ENCODE measurements around the gene UBXN11.

Gene UBXN11, protein sequence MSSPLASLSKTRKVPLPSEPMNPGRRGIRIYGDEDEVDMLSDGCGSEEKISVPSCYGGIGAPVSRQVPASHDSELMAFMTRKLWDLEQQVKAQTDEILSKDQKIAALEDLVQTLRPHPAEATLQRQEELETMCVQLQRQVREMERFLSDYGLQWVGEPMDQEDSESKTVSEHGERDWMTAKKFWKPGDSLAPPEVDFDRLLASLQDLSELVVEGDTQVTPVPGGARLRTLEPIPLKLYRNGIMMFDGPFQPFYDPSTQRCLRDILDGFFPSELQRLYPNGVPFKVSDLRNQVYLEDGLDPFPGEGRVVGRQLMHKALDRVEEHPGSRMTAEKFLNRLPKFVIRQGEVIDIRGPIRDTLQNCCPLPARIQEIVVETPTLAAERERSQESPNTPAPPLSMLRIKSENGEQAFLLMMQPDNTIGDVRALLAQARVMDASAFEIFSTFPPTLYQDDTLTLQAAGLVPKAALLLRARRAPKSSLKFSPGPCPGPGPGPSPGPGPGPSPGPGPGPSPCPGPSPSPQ

DNA sequence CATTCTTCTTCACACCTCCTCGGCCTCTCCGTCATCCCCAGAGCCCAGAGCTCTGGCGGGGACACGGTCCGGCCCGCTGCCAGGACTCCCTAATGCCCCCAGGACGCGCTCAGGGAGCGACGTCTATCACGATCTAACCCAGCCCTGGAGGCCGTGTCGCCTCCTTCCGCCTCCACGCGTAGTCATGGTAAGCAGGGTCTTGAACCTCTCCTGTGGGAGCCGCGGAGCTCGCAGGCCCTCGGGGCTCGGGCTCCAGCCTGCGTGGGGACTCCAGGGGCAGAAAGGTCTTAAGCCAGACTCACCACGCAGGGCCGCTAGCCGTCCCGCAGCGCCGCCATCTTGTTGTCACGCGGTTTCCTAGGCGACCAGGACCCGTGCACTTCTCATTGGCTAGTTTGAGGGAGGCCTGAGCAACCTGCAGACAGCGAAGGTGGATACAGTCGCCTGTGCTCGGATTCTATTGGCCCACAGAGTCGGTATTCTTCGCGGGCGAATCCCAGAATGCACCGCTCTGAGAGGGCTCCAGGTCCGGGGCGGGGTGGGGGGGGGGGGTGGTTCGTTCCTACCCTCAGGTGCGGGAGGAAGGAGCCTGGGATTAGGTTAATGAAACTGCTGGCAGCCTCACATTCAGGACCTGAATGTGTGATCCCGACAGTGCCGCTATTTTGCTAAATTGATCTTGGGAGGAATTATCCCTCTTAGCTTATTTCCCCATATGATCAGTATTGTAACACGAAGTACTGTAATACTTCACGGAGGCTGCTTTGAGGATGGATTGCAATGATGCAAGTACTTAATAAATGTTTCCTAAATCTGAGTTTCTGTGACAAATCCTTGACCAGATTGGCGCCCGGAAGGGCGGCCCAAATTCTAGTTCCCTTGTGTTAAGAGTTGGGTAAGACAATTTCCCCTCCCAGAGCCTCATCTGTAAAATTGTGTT is at the start of gene UBXN11:
Gene UBXN11, minus strand, starts transcription at position 347 of the 940 bp plus-strand sequence. CDS start 3,753 bp downstream, outside the sequence.
- no peak within 1 kb of the TSS for H3K27ac ChIP-seq (ENCODE audit: low read depth, low read length)
- H3K4me3 ChIP-seq (ENCODE audit: low read length), result peak within 1 kb of the TSS; percentile 81
- no peaks in the 10 kb centered on the region for H3K27me3 ChIP-seq (ENCODE audit: control insufficient read depth, insufficient read depth, low read length)
- no peak within 1 kb of the TSS for H3K9ac ChIP-seq (ENCODE audit: low read length)
- H3K36me3 ChIP-seq (ENCODE audit: control insufficient read depth, insufficient read depth, low read length), result no peaks in the 10 kb centered on the region
- peaks cover 4% of the 10 kb centered on the region for H3K4me1 ChIP-seq (ENCODE audit: control insufficient read depth, insufficient read depth, low read length)

DNA sequence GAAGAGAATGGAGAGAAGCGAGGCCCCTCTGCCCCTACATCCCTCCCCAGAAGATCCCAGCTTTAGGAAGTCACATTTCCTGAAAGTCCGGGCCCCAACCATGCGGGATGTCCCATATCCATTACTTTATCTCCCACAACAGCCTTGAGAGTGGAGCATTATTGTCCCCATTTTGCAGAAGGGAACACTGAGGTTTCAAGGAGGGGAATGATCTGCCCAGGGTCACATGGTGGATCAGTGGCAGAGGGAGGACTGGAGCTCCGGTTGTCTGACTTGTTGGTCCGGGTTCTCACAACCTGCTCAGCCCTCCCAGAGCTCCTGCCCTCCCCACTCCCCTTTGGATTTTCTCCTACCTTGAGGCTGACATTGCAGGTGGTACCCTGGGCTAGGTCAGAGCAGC is 49.7 kb upstream of the UBXN11 start:
- H3K4me1 ChIP-seq (ENCODE audit: control insufficient read depth, insufficient read depth, low read length), result no peaks in the 10 kb centered on the region
- no peak overlapping the region for H3K9ac ChIP-seq (ENCODE audit: low read length)
- H3K36me3 ChIP-seq (ENCODE audit: control insufficient read depth, insufficient read depth, low read length), result no peaks in the 10 kb centered on the region
- no peak overlapping the region for H3K27ac ChIP-seq (ENCODE audit: low read depth, low read length)
- peaks cover 8% of the 10 kb centered on the region for H3K27me3 ChIP-seq (ENCODE audit: control insufficient read depth, insufficient read depth, low read length)
- no peak overlapping the region for H3K4me3 ChIP-seq (ENCODE audit: low read length)

DNA sequence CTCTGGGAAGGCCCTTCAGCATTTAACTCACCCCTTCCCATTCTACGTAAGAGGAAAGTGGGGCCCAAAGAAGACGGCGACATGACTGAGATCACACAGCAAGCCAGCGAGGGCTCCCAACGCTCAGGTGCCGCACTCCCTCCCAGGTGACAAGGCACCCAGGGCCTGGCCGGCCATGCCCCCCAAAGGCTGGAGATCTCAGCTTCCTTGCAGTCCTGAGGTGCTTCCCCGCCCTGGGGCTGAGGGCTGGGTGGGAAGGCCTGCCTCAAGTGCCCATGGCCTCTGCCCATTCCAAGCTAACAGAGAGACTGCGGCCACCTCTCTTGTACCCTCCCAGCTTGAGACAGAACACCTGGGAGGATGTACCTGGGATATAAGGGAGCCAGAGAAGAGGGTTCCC is 48.5 kb upstream of the UBXN11 start:
- no peaks in the 10 kb centered on the region for H3K27me3 ChIP-seq (ENCODE audit: control insufficient read depth, insufficient read depth, low read length)
- H3K36me3 ChIP-seq (ENCODE audit: control insufficient read depth, insufficient read depth, low read length), result no peaks in the 10 kb centered on the region
- H3K4me3 ChIP-seq (ENCODE audit: low read length), result no peak overlapping the region
- no peaks in the 10 kb centered on the region for H3K4me1 ChIP-seq (ENCODE audit: control insufficient read depth, insufficient read depth, low read length)
- no peak overlapping the region for H3K9ac ChIP-seq (ENCODE audit: low read length)
- H3K27ac ChIP-seq (ENCODE audit: low read depth, low read length), result no peak overlapping the region

DNA sequence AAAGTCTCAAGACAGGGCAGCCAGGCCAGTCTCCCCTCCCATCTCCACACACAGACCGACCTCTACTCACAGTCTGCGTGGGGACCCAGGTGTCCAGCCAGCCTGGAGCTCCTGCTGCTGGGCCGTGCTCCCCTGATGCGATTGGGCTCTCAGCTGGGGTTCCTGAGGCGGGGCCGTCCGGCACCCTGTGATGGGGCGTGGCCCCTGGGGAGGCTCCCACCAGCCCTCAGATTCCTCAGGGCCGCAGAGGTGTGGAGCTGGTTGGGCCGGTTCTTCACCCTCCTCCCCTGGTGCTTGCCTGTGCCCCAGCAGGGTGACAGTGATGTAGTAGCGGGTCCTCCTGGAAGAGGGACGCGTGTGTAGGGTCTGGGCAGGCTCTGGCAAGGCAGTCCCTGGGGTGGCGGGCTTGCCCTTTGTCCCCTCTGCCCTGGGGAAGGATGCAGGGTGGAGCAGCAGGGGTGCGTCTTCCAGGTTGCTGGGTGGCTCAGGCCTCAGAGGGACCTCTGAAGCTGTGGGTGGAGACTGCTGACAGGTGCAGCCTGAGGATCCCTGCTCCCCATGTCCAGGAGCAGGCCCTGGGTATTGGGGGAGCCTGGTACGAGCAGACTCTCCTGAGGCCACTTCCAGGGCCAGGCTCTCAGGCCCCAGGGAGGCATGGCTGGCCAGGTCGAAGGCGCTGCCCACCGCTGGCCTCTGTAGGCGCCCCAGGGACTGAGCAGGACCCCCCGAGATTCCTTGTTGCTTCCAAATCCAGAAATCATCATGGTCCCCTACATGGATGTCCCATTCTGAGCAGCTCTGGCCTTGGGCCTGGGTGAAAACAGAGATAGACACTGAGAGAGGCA is 47.8 kb upstream of the UBXN11 start, which contains the start of gene CRYBG2:
Gene CRYBG2, minus strand, starts transcription at position 155 of the 845 bp plus-strand sequence. CDS start 7,473 bp downstream, outside the sequence.
- no peak within 1 kb of the TSS for H3K9ac ChIP-seq (ENCODE audit: low read length)
- H3K27ac ChIP-seq (ENCODE audit: low read depth, low read length), result no peak within 1 kb of the TSS
- no peaks in the 10 kb centered on the region for H3K4me1 ChIP-seq (ENCODE audit: control insufficient read depth, insufficient read depth, low read length)
- H3K36me3 ChIP-seq (ENCODE audit: control insufficient read depth, insufficient read depth, low read length), result no peaks in the 10 kb centered on the region
- no peaks in the 10 kb centered on the region for H3K27me3 ChIP-seq (ENCODE audit: control insufficient read depth, insufficient read depth, low read length)
- H3K4me3 ChIP-seq (ENCODE audit: low read length), result no peak within 1 kb of the TSS

DNA sequence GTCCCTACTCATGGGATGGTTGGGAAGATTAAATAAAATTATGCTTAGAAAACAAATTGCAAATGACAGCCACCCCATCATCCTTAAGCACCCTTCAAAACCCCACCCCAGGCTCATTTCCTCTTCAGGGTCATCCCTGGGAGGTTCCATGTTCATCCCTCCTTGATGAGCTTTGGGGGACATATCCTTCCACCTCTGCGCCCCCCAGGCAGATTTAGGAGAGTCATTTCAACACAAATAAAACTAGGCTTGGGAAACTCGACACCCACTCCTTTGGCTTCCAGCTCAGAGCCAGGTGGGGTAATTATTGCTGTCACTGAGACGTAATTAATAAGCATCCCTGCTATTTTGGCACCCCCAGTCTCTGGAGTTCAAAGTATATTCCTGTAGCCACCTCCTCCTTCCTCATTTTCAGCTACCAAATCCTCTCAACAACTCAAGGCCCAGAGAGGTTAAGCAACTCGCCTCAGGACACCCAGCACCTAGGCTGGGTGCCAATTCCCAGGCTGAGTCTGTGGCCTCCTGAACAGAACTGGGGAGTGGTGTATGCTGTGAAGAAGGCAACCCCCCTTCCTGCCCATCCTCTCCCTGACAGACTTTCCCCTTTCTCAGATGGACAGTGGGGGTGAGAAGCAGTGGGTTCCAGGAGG is 46.9 kb upstream of the UBXN11 start:
- Histone ChIP-seq H3K4me3 (ENCODE audit: low read length) (no peak overlapping the region), H3K36me3 (ENCODE audit: control insufficient read depth, insufficient read depth, low read length) (no peaks in the 10 kb centered on the region), H3K27ac (ENCODE audit: low read depth, low read length) (no peak overlapping the region), H3K27me3 (ENCODE audit: control insufficient read depth, insufficient read depth, low read length) (no peaks in the 10 kb centered on the region), H3K4me1 (ENCODE audit: control insufficient read depth, insufficient read depth, low read length) (no peaks in the 10 kb centered on the region), H3K9ac (ENCODE audit: low read length) (no peak overlapping the region)

DNA sequence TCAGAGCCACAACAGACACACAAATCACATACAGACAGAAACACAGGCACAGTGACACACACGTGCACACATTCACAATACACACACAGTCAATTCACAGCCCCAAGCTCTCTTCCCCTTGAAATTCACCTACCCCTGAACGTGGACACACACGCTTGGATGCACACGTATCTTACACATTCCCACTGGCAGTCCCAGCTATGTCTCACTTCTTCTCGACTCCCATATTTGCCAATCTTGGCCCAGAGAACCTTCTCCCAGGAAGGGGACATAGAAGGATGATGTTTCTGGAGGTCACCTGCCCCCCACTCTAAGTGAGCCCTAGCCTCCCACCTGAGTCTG is 45.9 kb upstream of the UBXN11 start:
- Histone ChIP-seq H3K4me1 (ENCODE audit: control insufficient read depth, insufficient read depth, low read length) (no peaks in the 10 kb centered on the region), H3K27ac (ENCODE audit: low read depth, low read length) (no peak overlapping the region), H3K4me3 (ENCODE audit: low read length) (no peak overlapping the region), H3K27me3 (ENCODE audit: control insufficient read depth, insufficient read depth, low read length) (no peaks in the 10 kb centered on the region), H3K36me3 (ENCODE audit: control insufficient read depth, insufficient read depth, low read length) (no peaks in the 10 kb centered on the region), H3K9ac (ENCODE audit: low read length) (no peak overlapping the region)

DNA sequence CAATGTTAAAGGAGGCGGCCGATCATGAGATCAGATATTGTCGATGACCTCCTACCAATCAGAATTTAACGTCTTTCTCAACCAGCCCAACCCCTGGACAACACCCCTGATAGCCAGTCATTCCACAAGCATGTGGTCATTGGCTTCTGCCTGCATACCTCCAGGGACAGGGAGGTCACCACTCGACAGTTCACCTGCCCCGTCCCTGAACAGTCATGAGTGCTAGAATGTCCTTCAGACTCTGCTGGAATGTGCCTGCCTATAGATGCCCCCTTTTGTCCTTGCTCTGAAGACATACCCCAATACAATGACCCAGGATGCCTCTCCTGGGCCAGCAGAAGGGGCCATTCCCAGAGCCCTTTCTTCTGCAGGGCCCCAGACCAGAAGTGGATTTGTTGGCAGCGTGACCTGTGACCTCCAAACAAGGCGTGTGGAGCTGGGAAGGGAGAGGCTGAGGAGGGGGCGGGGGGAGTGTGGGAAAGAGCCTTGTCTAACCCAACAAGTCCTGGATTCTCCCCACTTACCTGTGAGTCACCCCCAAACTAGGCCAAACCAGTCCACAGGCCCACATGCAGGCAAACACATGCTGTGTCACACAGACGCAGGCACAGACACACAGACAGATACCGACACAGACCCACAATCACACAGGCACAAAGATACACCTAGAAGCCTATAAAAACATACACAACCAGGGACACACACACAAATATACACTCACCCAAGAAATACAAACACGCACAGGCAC is 45.3 kb upstream of the UBXN11 start:
- H3K4me1 ChIP-seq (ENCODE audit: control insufficient read depth, insufficient read depth, low read length), result no peaks in the 10 kb centered on the region
- no peak overlapping the region for H3K4me3 ChIP-seq (ENCODE audit: low read length)
- H3K27me3 ChIP-seq (ENCODE audit: control insufficient read depth, insufficient read depth, low read length), result no peaks in the 10 kb centered on the region
- no peaks in the 10 kb centered on the region for H3K36me3 ChIP-seq (ENCODE audit: control insufficient read depth, insufficient read depth, low read length)
- no peak overlapping the region for H3K9ac ChIP-seq (ENCODE audit: low read length)
- H3K27ac ChIP-seq (ENCODE audit: low read depth, low read length), result no peak overlapping the region

DNA sequence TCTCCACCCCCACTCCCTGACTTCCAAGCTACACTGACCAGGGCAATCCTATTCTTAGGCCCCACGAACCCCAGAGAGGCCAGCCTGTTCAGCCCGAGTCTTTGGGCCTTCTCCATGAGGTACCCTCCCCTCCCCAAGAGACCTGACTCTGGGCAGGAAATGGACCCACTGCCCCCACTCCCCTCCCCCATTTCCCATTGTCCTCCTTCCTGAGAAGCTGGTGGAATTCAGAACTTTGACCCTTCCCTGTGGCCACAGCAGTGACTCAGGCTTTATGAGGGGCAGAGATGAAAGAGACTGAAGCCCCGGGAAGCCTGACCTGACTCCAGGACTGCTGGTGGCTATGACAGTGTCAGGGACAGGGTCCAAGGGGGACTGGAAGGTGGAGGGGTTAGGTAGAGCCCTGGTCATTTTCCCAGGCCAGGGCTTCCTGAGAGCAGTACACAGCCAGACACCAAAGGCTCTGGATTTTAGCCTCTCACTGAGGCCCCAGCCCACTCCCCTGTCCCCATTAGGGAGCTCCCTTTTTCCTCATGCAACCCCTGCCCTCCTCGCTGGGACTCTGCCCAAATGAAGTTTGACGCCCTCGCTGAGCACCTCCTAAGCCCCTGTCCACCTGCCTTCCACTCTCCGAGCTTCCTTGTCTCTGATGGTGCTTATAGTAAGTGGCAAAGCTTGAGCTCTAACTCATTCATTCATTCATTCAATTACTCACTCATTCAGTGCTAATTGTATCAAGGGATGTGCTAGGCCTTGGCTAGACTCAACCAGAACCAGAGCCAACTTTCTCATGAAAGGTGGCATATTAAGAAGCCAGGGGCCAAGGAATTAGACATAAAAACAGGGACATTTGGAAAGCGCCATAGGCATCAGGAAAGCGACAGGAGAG is 44.5 kb upstream of the UBXN11 start:
- Histone ChIP-seq H3K27ac (ENCODE audit: low read depth, low read length) (no peak overlapping the region), H3K27me3 (ENCODE audit: control insufficient read depth, insufficient read depth, low read length) (no peaks in the 10 kb centered on the region), H3K9ac (ENCODE audit: low read length) (no peak overlapping the region)

DNA sequence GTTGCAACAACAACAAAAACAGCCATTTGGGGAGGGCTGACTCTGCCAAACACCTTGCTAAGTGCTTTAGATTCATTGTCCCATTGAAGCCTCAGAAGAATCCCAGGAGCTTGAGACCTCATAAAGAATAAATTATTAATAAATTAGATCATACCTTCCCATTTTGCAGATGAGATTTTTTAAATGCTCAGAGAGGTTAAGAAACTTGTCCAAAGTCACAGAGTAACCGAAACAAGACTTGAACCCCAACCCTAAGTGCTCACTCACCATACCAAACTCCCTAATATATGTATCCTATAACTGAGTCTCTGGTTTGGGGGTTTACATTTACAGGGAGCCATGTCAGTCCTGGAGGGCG is 43.9 kb upstream of the UBXN11 start:
- Histone ChIP-seq H3K9ac (ENCODE audit: low read length) (no peak overlapping the region), H3K36me3 (ENCODE audit: control insufficient read depth, insufficient read depth, low read length) (no peaks in the 10 kb centered on the region), H3K4me3 (ENCODE audit: low read length) (no peak overlapping the region), H3K27me3 (ENCODE audit: control insufficient read depth, insufficient read depth, low read length) (no peaks in the 10 kb centered on the region), H3K4me1 (ENCODE audit: control insufficient read depth, insufficient read depth, low read length) (no peaks in the 10 kb centered on the region), H3K27ac (ENCODE audit: low read depth, low read length) (no peak overlapping the region)

More for the DNA sequence above, 44.5 kb upstream of the UBXN11 start:
- Histone ChIP-seq H3K36me3 (ENCODE audit: control insufficient read depth, insufficient read depth, low read length) (no peaks in the 10 kb centered on the region), H3K4me3 (ENCODE audit: low read length) (no peak overlapping the region), H3K4me1 (ENCODE audit: control insufficient read depth, insufficient read depth, low read length) (no peaks in the 10 kb centered on the region)

DNA sequence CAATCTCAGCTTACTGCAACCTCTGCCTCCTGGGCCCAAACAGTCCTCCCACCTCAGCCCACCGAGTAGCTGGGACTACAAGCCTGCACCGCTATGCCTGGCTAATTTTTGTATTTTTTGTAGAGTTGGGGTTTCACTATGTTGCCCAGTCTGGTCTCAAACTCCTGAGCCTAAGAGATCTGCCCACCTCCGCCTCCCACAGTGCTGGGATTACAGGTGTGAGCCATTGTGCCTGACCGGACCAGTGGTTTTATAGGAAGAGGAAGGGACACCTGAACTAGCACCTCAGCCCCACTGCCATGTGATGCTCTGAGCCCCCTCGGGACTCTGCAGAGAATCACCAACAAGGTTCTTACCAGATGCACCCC is 43.4 kb upstream of the UBXN11 start:
- H3K9ac ChIP-seq (ENCODE audit: low read length), result no peak overlapping the region
- H3K27me3 ChIP-seq (ENCODE audit: control insufficient read depth, insufficient read depth, low read length), result no peaks in the 10 kb centered on the region
- no peak overlapping the region for H3K27ac ChIP-seq (ENCODE audit: low read depth, low read length)
- H3K4me3 ChIP-seq (ENCODE audit: low read length), result no peak overlapping the region
- H3K4me1 ChIP-seq (ENCODE audit: control insufficient read depth, insufficient read depth, low read length), result no peaks in the 10 kb centered on the region
- H3K36me3 ChIP-seq (ENCODE audit: control insufficient read depth, insufficient read depth, low read length), result no peaks in the 10 kb centered on the region

All from rectal smooth muscle tissue (tissue), 1 donor.